Keratinocyte (primary cell): Measurements from ENCODE around the gene FPR1. TPM values are rescaled to one million over a fixed set of nuclear protein-coding genes. Genes with fewer than 3 reads are reported as not detected.

Experiments used
- DNase-seq: peaks from one replicate; pipeline ENCODE4 v3.0.0-alpha.2; 2011; ENCODE audit warnings: low read depth, missing footprints, low spot score
- FAIRE-seq: peaks from 2 replicates; lab custom pipeline; 2011; peaks lifted over from hg19 to GRCh38; lab: Jason Lieb, UNC
- H2AFZ ChIP-seq: 2 replicates; pipeline ENCODE4 v1.6.0; 2012; ENCODE audit warnings: low read length, control low read depth, inconsistent platforms; ENCODE audit not compliant: control insufficient read depth
- H3K27ac ChIP-seq: 2 replicates; pipeline ENCODE4 v1.5.1; 2011; ENCODE audit warnings: low read length; ENCODE audit not compliant: control insufficient read depth, insufficient read depth
- H3K27me3 ChIP-seq: 3 replicates; pipeline ENCODE4 v1.6.0; 2011; ENCODE audit warnings: low read length; ENCODE audit not compliant: control insufficient read depth, insufficient read depth; ENCODE audit errors: extremely low read depth
- H3K36me3 ChIP-seq, 2 experiments: 2 replicates in 1 of 2; 3 replicates in 1 of 2; pipeline ENCODE4 v1.5.1; 2011; ENCODE audit warnings: low read length in 2 of 2, mild to moderate bottlenecking in 1 of 2; ENCODE audit not compliant: control insufficient read depth in 2 of 2, insufficient read depth in 2 of 2; ENCODE audit errors: extremely low read depth in 1 of 2
- H3K4me1 ChIP-seq: 3 replicates; pipeline ENCODE4 v1.5.1; 2011; ENCODE audit warnings: low read length; ENCODE audit not compliant: control insufficient read depth, insufficient read depth; ENCODE audit errors: extremely low read depth
- H3K4me2 ChIP-seq: 3 replicates; pipeline ENCODE4 v1.6.0; 2011; ENCODE audit warnings: low read depth, low read length; ENCODE audit not compliant: control insufficient read depth, insufficient read depth; ENCODE audit errors: extremely low read depth
- H3K4me3 ChIP-seq, 3 experiments: fragments of 200-600 bp in 1 of 3; sonication (generic) in 1 of 3; 2 replicates in 2 of 3; 3 replicates in 1 of 3; pipeline ENCODE4 v1.5.1; 2011 to 2016; ENCODE audit warnings: low read length in 3 of 3, mild to moderate bottlenecking in 3 of 3, control low read depth in 2 of 3, inconsistent platforms in 1 of 3, low read depth in 1 of 3, mixed read lengths in 1 of 3, mixed run types in 1 of 3, moderate library complexity in 1 of 3; ENCODE audit not compliant: control insufficient read depth in 2 of 3, insufficient read depth in 2 of 3; ENCODE audit errors: extremely low read depth in 1 of 3
- H3K79me2 ChIP-seq: 2 replicates; pipeline ENCODE4 v1.6.0; 2012; ENCODE audit warnings: low read length; ENCODE audit not compliant: control insufficient read depth, insufficient read depth
- H3K9ac ChIP-seq: 3 replicates; pipeline ENCODE4 v1.6.0; 2011; ENCODE audit warnings: low read length; ENCODE audit not compliant: control insufficient read depth, insufficient read depth; ENCODE audit errors: extremely low read depth
- H3K9me1 ChIP-seq: 3 replicates; pipeline ENCODE4 v1.6.0; 2011; ENCODE audit warnings: low read length; ENCODE audit not compliant: control insufficient read depth, insufficient read depth; ENCODE audit errors: extremely low read depth
- H3K9me3 ChIP-seq: 2 replicates; pipeline ENCODE4 v1.5.1; 2012; ENCODE audit warnings: low read depth, low read length; ENCODE audit not compliant: control insufficient read depth
- H4K20me1 ChIP-seq: 3 replicates; pipeline ENCODE4 v1.6.0; 2011; ENCODE audit warnings: low read length; ENCODE audit not compliant: control insufficient read depth, insufficient read depth; ENCODE audit errors: extremely low read depth
- EZH2 ChIP-seq: IDR thresholded peaks from one replicate; pipeline ENCODE4 v1.6.1; 2012; ENCODE audit warnings: inconsistent platforms, mild to moderate bottlenecking, low read length, moderate library complexity
- dilution Hi-C: fragments of 300-500 bp; cut with MboI; formaldehyde crosslinking; loops from one replicate; pipeline ENCODE4 v1.7.0; 2020; ENCODE audit warnings: low sequenced_read_pairs; ENCODE audit not compliant: extremely low pct_ligation_motif_present
- polyA plus RNA-seq, 5 experiments: library from polyadenylated mRNA; depleted of rRNA in 3 of 5; stranded (reverse) in 3 of 5; stranded (forward) in 1 of 5; unstranded in 1 of 5; fragments of >200 nt; gene quantifications; 1 replicate in 1 of 5; 2 replicates in 3 of 5; 3 replicates in 1 of 5; pipeline versions ENCODE4 v1.2.1 to v1.2.3, GENCODE V29; 2011 to 2012; ENCODE audit warnings: missing spikeins in 2 of 5, low read depth in 1 of 5, low replicate concordance in 1 of 5
- TF ChIP-seq, protein P1 (sequence below), 3 experiments: IDR thresholded peaks in 1 of 3; conservative IDR thresholded peaks in 1 of 3; optimal IDR thresholded peaks in 1 of 3; 2 replicates in 2 of 3; 3 replicates in 1 of 3; pipeline versions ENCODE3 to v1.5.1; 2011; ENCODE audit warnings: low read length in 3 of 3, mild to moderate bottlenecking in 3 of 3, moderate library complexity in 2 of 3, control low read depth in 1 of 3, inconsistent platforms in 1 of 3; ENCODE audit not compliant: insufficient read depth in 2 of 3; ENCODE audit errors: extremely low read depth in 1 of 3

The FPR1 gene
- polyA plus RNA-seq, 1 donor (not counting 4 experiments of a cell fraction or from before 2014, with no cell fraction given), result 2.4 TPM

DNA sequence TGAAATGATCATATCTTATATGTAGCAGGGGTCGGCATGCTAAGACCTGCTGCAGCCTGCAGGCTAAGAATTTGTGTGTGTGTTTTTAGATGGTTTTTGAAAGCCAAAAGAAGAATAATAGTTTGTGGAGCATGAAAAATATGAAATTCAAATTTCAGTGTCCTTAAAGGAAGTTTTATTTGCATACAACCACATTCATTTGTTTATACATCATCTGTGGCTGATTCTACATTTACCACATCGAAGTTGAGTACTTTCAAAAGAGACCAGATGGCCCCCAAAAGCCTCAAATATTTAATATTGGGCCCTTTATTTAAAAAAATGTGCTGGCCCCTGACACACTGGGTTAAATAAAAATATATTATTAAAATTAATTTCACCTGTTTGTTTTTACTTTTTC, 29.2 kb downstream of the FPR1 start:
- dilution Hi-C loops, result no loop called here
- Histone ChIP-seq H3K4me2 (no peak overlapping the region), H3K4me1 (peaks cover 31% of the 10 kb centered on the region), H3K9me1 (no peaks in the 10 kb centered on the region), H3K27ac (no peak overlapping the region), H3K9ac (no peak overlapping the region), H3K36me3 (no peaks in the 10 kb centered on the region), H3K27me3 (peaks cover 31% of the 10 kb centered on the region), H4K20me1 (no peaks in the 10 kb centered on the region), H3K9me3 (no peaks in the 10 kb centered on the region), H3K79me2 (no peaks in the 10 kb centered on the region), H3K4me3 (no peak overlapping the region), H2AFZ (no peak overlapping the region)
- DNase-seq (no peak), FAIRE-seq (no peak)
- TF ChIP-seq EZH2, result no peak
- TF ChIP-seq, protein P1, sequence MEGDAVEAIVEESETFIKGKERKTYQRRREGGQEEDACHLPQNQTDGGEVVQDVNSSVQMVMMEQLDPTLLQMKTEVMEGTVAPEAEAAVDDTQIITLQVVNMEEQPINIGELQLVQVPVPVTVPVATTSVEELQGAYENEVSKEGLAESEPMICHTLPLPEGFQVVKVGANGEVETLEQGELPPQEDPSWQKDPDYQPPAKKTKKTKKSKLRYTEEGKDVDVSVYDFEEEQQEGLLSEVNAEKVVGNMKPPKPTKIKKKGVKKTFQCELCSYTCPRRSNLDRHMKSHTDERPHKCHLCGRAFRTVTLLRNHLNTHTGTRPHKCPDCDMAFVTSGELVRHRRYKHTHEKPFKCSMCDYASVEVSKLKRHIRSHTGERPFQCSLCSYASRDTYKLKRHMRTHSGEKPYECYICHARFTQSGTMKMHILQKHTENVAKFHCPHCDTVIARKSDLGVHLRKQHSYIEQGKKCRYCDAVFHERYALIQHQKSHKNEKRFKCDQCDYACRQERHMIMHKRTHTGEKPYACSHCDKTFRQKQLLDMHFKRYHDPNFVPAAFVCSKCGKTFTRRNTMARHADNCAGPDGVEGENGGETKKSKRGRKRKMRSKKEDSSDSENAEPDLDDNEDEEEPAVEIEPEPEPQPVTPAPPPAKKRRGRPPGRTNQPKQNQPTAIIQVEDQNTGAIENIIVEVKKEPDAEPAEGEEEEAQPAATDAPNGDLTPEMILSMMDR (optimal IDR thresholded peaks at IDR 0.05 in 1 of 3, IDR thresholded peaks at IDR 0.05 in 1 of 3, conservative IDR thresholded peaks at IDR 0.05 in 1 of 3; ENCODE audit: extremely low read depth in 1 of 3, insufficient read depth in 2 of 3, low read length in 3 of 3), result no peak

DNA sequence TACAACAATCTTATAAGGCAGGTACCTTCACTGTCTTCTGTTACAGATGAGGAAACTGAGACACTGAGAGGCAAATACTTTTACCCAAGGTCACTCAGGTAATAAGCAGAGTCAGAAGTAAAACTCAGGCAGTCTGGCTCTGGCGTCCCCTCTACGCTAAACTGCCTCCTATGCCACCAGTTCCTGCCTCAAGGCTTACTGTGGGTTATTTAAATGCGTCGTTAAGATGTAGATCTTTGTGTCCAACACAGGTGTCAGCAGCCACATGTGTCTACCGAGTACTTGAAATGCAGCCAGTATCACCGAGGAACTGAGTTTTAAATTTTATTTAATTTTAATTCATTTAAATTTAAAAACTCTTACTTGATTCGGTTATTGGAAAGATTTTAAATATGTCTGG, 29.8 kb downstream of the FPR1 start:
- no peak for DNase-seq
- H3K4me2 ChIP-seq, result no peak overlapping the region
- H2AFZ ChIP-seq, result no peak overlapping the region
- no peaks in the 10 kb centered on the region for H3K36me3 ChIP-seq
- no peak overlapping the region for H3K4me3 ChIP-seq
- no peak overlapping the region for H3K9ac ChIP-seq
- H3K79me2 ChIP-seq, result no peaks in the 10 kb centered on the region
- H3K9me1 ChIP-seq, result no peaks in the 10 kb centered on the region
- dilution Hi-C loops, result no loop called here
- peaks cover 31% of the 10 kb centered on the region for H3K27me3 ChIP-seq
- TF ChIP-seq, protein P1 (optimal IDR thresholded peaks at IDR 0.05 in 1 of 3, IDR thresholded peaks at IDR 0.05 in 1 of 3, conservative IDR thresholded peaks at IDR 0.05 in 1 of 3; ENCODE audit: extremely low read depth in 1 of 3, insufficient read depth in 2 of 3, low read length in 3 of 3), result no peak
- no peak for TF ChIP-seq EZH2
- no peaks in the 10 kb centered on the region for H4K20me1 ChIP-seq
- H3K4me1 ChIP-seq, result peaks cover 25% of the 10 kb centered on the region
- no peak overlapping the region for H3K27ac ChIP-seq
- no peak for FAIRE-seq
- H3K9me3 ChIP-seq, result no peaks in the 10 kb centered on the region
